Heart right ventricle (tissue), 16 donors: Measurements from ENCODE around the gene NBEA. TPM values are rescaled to one million over a fixed set of nuclear protein-coding genes. Genes with fewer than 3 reads are reported as not detected.

ENCODE experiments used
- ATAC-seq, 8 donors: fragments of 200-7000 bp; cut with Tn5 transposase; one replicate each; pipeline ENCODE4 v1.9.1; 2020; ENCODE audit warnings: mild to moderate bottlenecking in 8 of 8, moderate library complexity in 8 of 8, moderate number of reproducible peaks in 1 of 8
- DNase-seq, 2 donors: peaks; one replicate each; pipeline ENCODE4 v3.0.0-alpha.2; 2020
- H3K27ac ChIP-seq, 10 donors: fragments of 200-600 bp; sonication (generic) in 2 of 10; one replicate each; pipeline versions ENCODE4 v1.5.0 to v1.8.0; 2020 to 2022; ENCODE audit warnings: mild to moderate bottlenecking in 3 of 10
- H3K27me3 ChIP-seq, 7 donors: fragments of 200-600 bp; one replicate each; pipeline ENCODE4 v1.8.0; 2021 to 2022; ENCODE audit warnings: mild to moderate bottlenecking in 2 of 7
- H3K36me3 ChIP-seq, 9 donors: fragments of 200-600 bp; sonication (generic) in 1 of 9; one replicate each; pipeline versions ENCODE4 v1.5.0 to v1.8.0; 2020 to 2022; ENCODE audit warnings: mild to moderate bottlenecking in 2 of 9
- H3K4me1 ChIP-seq, 9 donors: fragments of 200-600 bp; sonication (generic) in 1 of 9; one replicate each; pipeline versions ENCODE4 v1.5.0 to v1.8.0; 2020 to 2022; ENCODE audit warnings: mild to moderate bottlenecking in 4 of 9
- H3K4me3 ChIP-seq, 10 donors: fragments of 200-600 bp; sonication (generic) in 2 of 10; one replicate each; pipeline versions ENCODE4 v1.5.0 to v1.8.0; 2020 to 2022; ENCODE audit warnings: mild to moderate bottlenecking in 7 of 10, moderate library complexity in 2 of 10
- H3K9me3 ChIP-seq, 11 donors: fragments of 200-600 bp in 10 of 11; sonication (generic) in 2 of 11; one replicate each; pipeline versions ENCODE4 v1.5.0 to v1.8.0; 2013 to 2022; ENCODE audit warnings: mild to moderate bottlenecking in 2 of 11, control low read depth in 1 of 11, moderate library complexity in 1 of 11
- CTCF ChIP-seq, 9 donors: fragments of 200-600 bp; sonication (generic) in 2 of 9; IDR thresholded peaks; one replicate each; pipeline versions ENCODE4 v1.5.0 to v1.8.0; 2021 to 2022; ENCODE audit warnings: antibody characterized with exemption in 9 of 9, mild to moderate bottlenecking in 5 of 9, moderate library complexity in 1 of 9
- WGBS, 2 donors: extraction: QIAGEN DNeasy Blood & Tissue Kit; methylation state at CpG; one replicate each; pipeline ENCODE4 v1.1.7; 2013; ENCODE audit warnings: inconsistent platforms in 1 of 2; 5-methylcytosine and 5-hydroxymethylcytosine counted together
- intact Hi-C, 10 donors: fragments of 100-400 bp; cut with DNase I; formaldehyde crosslinking; loops; one replicate each; pipeline versions ENCODE4 v1.11.1 to v1.14.2; 2022
- polyA plus RNA-seq, 2 donors: library from polyadenylated mRNA; stranded (reverse); fragments of 200-250 nt; gene quantifications; one replicate each; pipeline ENCODE4 v1.2.3, GENCODE V29; 2013
- total RNA-seq, 10 donors: library from RNA; stranded (reverse); fragmentation: NEBNext Ultra II Directional in 3 of 10; extraction: Animal tissue kit (Norgen Biotek cat#: 25700) in 3 of 10; gene quantifications; one replicate each; pipeline versions ENCODE4 v1.2.1 to v1.2.4, GENCODE V29; 2021 to 2023
- donor health status: Arrhythmogenic right ventricular cardiomyopathy.
- donor health status: ischemic (EF 13 %, LVEDD 7.1; RV severe dilation, severe dysfunction).
- donor health status: healthy with polysubstance abuse.
- donor health status: DM: no; HTN: yes; CAD: no.
- donor health status: DM: no; HTN: no; CAD: no.
- donor health status: ischemic (EF 25% LVEDD 6.9; RV normal size, moderate dysfunction).
- donor health status: ischemic (EF 25% LVEDD 5.7; RV mildly dilated, moderate dysfunction).
- donor health status: healthy.
- donor health status: DM: yes; HTN: yes; CAD: no.
- donor health status: Ischemic cardiomyopathy.
- donor health status: ischemic (EF 35%, LVEDD 5.7; RV mildly dilated, moderate dysfunction).
- donor health status: nonischemic (EF 11% LVEDD 7.7; RV severe dilation, severe dysfunction).
- donor health status: DM: yes; HTN: yes; CAD: no.
- donor health status: PGD.
- donor health status: ischemic (EF 29% LVEDD 5.4; RV normal size, mild dysfunction).
- donor health status: nonischemic (EF 23%, LVEDD 6.1; RV moderate dilation, normal function).

The NBEA gene
- total and polyA plus RNA-seq, 12 donors: 4.3 to 30.6 (median 24.5) TPM

GRCh38 chr13:35603593-35604285, 661.7 kb downstream of the NBEA start:
- DNase-seq: no peak
- H3K4me3 ChIP-seq: no peak overlapping the region
- no peak for TF ChIP-seq CTCF (IDR thresholded peaks at IDR 0.05)
- intact Hi-C loops: no loop called here
- 89 to 90% methylated on average over 9 of the region's 9 CpGs for WGBS, 2 donors
- no peaks in the 10 kb centered on the region for H3K9me3 ChIP-seq
- no peak overlapping the region for H3K27ac ChIP-seq
- no peaks in the 10 kb centered on the region for H3K27me3 ChIP-seq
- peaks cover 0 to 19% (median 11%) of the 10 kb centered on the region in 9 donors for H3K4me1 ChIP-seq
- peaks cover 0 to 17% (median 0%) of the 10 kb centered on the region in 9 donors for H3K36me3 ChIP-seq
- ATAC-seq: no peak

DNA sequence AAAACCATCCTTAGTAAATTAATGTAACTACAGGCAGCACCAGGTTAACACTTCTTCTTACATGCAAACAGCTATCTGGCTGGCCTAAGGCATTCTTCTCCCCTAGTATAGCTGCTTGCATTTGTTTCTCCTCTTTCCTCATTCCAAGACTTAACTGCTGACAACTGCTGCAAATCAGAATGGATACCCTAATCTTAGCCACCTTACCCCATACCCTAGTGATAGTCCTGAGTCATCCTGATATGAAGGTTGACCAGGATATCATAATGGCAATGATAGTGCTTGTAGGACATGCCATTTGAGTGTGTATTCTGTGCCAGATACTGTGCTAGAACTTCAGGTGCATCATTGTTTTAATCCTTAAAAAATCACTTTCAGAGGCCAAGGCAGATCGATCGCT, 672.6 kb downstream of the NBEA start:
- WGBS, 2 donors: 98 to 100% methylated on average over 2 of the region's 2 CpGs
- TF ChIP-seq CTCF (IDR thresholded peaks at IDR 0.05): no peak
- Histone ChIP-seq H3K4me3 (no peak overlapping the region), H3K27ac (no peak overlapping the region), H3K4me1 (no peaks in the 10 kb centered on the region), H3K36me3 (peaks cover 0 to 11% (median 0%) of the 10 kb centered on the region in 9 donors), H3K9me3 (peaks cover 0 to 9% (median 0%) of the 10 kb centered on the region in 11 donors), H3K27me3 (no peaks in the 10 kb centered on the region)
- ATAC-seq (no peak), DNase-seq (no peak)
- intact Hi-C loops: no loop called here

- no peak overlapping the region for H3K4me3 ChIP-seq
- no peak for DNase-seq
- no peak for TF ChIP-seq CTCF (IDR thresholded peaks at IDR 0.05)
- no peak for ATAC-seq
- H3K27me3 ChIP-seq: no peaks in the 10 kb centered on the region
- H3K36me3 ChIP-seq: no peaks in the 10 kb centered on the region
- H3K4me1 ChIP-seq: no peaks in the 10 kb centered on the region
- intact Hi-C loops: no loop called here
- no peaks in the 10 kb centered on the region for H3K9me3 ChIP-seq
- H3K27ac ChIP-seq: no peak overlapping the region
- WGBS, 2 donors: 87 to 89% methylated on average over 6 of the region's 6 CpGs
Measured at GRCh38 chr13:35617420-35617819, 675.4 kb downstream of the NBEA start.

DNA sequence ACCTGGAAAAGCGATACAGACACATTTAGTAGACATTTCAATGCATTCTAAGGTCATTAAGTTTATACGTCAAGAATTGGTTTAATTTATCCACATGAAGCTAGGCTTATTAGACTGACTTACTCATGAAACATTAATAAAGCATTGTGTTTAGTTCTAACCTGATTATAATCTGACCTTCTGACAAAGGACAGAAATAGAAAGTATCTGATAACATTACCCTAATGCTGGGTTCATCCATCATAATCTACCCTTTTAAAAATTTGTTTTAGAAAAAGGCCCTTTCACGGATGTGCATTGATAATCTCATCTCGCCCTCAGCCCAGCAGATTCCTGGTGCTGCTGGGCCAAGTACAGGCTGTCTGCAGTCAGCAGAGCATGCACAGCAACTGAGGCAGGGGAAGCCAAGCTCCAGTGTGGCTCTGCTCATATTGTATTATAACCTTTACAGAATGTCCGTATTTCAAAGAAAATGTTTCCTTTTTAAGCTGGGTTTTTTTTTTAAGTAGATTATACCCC, 676.6 kb downstream of the NBEA start:
- no peaks in the 10 kb centered on the region for H3K36me3 ChIP-seq
- DNase-seq (no peak), ATAC-seq (no peak)
- H3K4me3 ChIP-seq: no peak overlapping the region
- intact Hi-C loops: no loop called here
- no peaks in the 10 kb centered on the region for H3K4me1 ChIP-seq
- H3K27me3 ChIP-seq: no peaks in the 10 kb centered on the region
- H3K27ac ChIP-seq: no peak overlapping the region
- no peak for TF ChIP-seq CTCF (IDR thresholded peaks at IDR 0.05)
- H3K9me3 ChIP-seq: no peaks in the 10 kb centered on the region
- WGBS, 2 donors: 82 to 92% methylated on average over 5 of the region's 5 CpGs
